ENCODE measurements around the gene KCNJ6.

DNA sequence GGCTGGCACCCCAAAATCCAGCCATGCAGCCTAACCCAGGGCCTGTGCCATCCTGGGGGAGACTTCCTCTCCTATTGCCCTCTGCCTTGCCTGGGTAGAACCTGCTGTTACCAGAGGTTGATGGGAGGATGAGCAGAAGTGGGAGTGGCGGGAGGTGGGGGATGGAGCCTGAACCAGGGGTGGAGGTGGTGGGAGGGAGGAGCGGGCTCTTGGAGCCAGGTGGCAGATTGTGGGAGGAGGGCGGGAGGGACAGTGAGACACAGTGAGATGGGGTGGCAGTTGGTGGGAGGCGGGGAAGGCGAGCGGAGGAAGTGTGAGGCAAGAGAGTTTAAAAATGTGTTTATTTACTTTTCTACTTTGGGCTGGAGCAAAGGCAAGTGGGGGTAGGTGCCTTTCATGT lies 87.3 kb downstream of the KCNJ6 start:
- TF ChIP-seq, protein P1, sequence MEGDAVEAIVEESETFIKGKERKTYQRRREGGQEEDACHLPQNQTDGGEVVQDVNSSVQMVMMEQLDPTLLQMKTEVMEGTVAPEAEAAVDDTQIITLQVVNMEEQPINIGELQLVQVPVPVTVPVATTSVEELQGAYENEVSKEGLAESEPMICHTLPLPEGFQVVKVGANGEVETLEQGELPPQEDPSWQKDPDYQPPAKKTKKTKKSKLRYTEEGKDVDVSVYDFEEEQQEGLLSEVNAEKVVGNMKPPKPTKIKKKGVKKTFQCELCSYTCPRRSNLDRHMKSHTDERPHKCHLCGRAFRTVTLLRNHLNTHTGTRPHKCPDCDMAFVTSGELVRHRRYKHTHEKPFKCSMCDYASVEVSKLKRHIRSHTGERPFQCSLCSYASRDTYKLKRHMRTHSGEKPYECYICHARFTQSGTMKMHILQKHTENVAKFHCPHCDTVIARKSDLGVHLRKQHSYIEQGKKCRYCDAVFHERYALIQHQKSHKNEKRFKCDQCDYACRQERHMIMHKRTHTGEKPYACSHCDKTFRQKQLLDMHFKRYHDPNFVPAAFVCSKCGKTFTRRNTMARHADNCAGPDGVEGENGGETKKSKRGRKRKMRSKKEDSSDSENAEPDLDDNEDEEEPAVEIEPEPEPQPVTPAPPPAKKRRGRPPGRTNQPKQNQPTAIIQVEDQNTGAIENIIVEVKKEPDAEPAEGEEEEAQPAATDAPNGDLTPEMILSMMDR (IDR thresholded peaks at IDR 0.05; ENCODE audit: insufficient read depth, low read depth, low read length): no peak
- TF ChIP-seq EZH2 (IDR thresholded peaks at IDR 0.05; ENCODE audit: insufficient read depth, low read length): no peak

Measured in astrocyte (in vitro differentiated cells and primary cell).